H9 (cell line): ENCODE data around the gene C1orf56. TPM values are rescaled to one million over a fixed set of nuclear protein-coding genes. Genes with fewer than 3 reads are reported as not detected.

ENCODE experiments used
- DNase-seq: peaks from one replicate; pipeline ENCODE4 v3.0.0-alpha.2; 2017
- H2AFZ ChIP-seq: one replicate; pipeline ENCODE4 v1.6.1; 2013; ENCODE audit warnings: mild to moderate bottlenecking, low read length, control low read depth, moderate library complexity
- H2AK5ac ChIP-seq: 2 replicates; pipeline ENCODE4 v1.6.1; 2013; ENCODE audit warnings: low read length, control low read depth, mixed read lengths; ENCODE audit not compliant: insufficient read length
- H2BK120ac ChIP-seq: one replicate; pipeline ENCODE4 v1.6.1; 2013; ENCODE audit warnings: low read depth, mild to moderate bottlenecking, low read length, control low read depth, inconsistent platforms; ENCODE audit not compliant: poor library complexity, severe bottlenecking
- H2BK12ac ChIP-seq: 2 replicates; pipeline ENCODE4 v1.6.1; 2013; ENCODE audit warnings: low read length, control low read depth, mixed read lengths, low read depth; ENCODE audit not compliant: insufficient read length
- H2BK15ac ChIP-seq: 2 replicates; pipeline ENCODE4 v1.6.1; 2013; ENCODE audit warnings: low read depth, low read length, control low read depth
- H2BK20ac ChIP-seq: one replicate; pipeline ENCODE4 v1.6.1; 2013; ENCODE audit warnings: low read depth, mild to moderate bottlenecking, low read length, control low read depth, inconsistent platforms; ENCODE audit not compliant: poor library complexity, severe bottlenecking
- H2BK5ac ChIP-seq: 2 replicates; pipeline ENCODE4 v1.6.1; 2013; ENCODE audit warnings: low read length, control low read depth, mixed read lengths; ENCODE audit not compliant: insufficient read length
- H3K14ac ChIP-seq: 2 replicates; pipeline ENCODE4 v1.6.1; 2013; ENCODE audit warnings: low read length, control low read depth; ENCODE audit not compliant: insufficient read depth
- H3K18ac ChIP-seq: 2 replicates; pipeline ENCODE4 v1.6.1; 2013; ENCODE audit warnings: low read depth, mild to moderate bottlenecking, mixed read lengths, low read length, control low read depth; ENCODE audit not compliant: insufficient read length
- H3K23ac ChIP-seq: 2 replicates; pipeline ENCODE4 v1.6.1; 2013; ENCODE audit warnings: low read length, control low read depth, mixed read lengths, low read depth; ENCODE audit not compliant: insufficient read length
- H3K23me2 ChIP-seq: 2 replicates; pipeline ENCODE4 v1.6.1; 2013; ENCODE audit warnings: low read depth, mild to moderate bottlenecking, mixed read lengths, low read length, control low read depth; ENCODE audit not compliant: insufficient read length, poor library complexity, severe bottlenecking
- H3K27ac ChIP-seq: 2 replicates; pipeline ENCODE4 v1.5.1; 2013; ENCODE audit warnings: low read length, control low read depth, mixed read lengths, low read depth; ENCODE audit not compliant: insufficient read length
- H3K27me3 ChIP-seq: 2 replicates; pipeline ENCODE4 v1.6.1; 2013; ENCODE audit warnings: low read length, control low read depth, inconsistent platforms; ENCODE audit not compliant: insufficient read depth
- H3K4ac ChIP-seq: 2 replicates; pipeline ENCODE4 v1.6.1; 2013; ENCODE audit warnings: low read depth, mild to moderate bottlenecking, control low read depth, inconsistent platforms, low read length, moderate library complexity
- H3K4me1 ChIP-seq: 2 replicates; pipeline ENCODE4 v1.6.1; 2013; ENCODE audit warnings: low read length, control low read depth, inconsistent platforms; ENCODE audit not compliant: insufficient read depth
- H3K4me2 ChIP-seq: 2 replicates; pipeline ENCODE4 v1.6.1; 2013; ENCODE audit warnings: low read length, control low read depth, mixed read lengths; ENCODE audit not compliant: insufficient read length, insufficient read depth
- H3K56ac ChIP-seq: 2 replicates; pipeline ENCODE4 v1.6.1; 2013; ENCODE audit warnings: low read depth, mild to moderate bottlenecking, mixed read lengths, low read length, control low read depth; ENCODE audit not compliant: insufficient read length
- H3K79me1 ChIP-seq: 2 replicates; pipeline ENCODE4 v1.6.1; 2013; ENCODE audit warnings: low read depth, mild to moderate bottlenecking, moderate library complexity, low read length, control low read depth, inconsistent platforms; ENCODE audit not compliant: insufficient read depth, poor library complexity, severe bottlenecking
- H3K79me2 ChIP-seq: 2 replicates; pipeline ENCODE4 v1.6.1; 2013; ENCODE audit warnings: low read length, control low read depth, inconsistent platforms; ENCODE audit not compliant: insufficient read depth
- H3K9ac ChIP-seq: 2 replicates; pipeline ENCODE4 v1.6.1; 2013; ENCODE audit warnings: low read length, control low read depth, mixed read lengths; ENCODE audit not compliant: insufficient read length; ENCODE audit errors: extremely low read depth
- H3K9me3 ChIP-seq: one replicate; pipeline ENCODE4 v1.6.1; 2013; ENCODE audit warnings: low read depth, low read length, inconsistent platforms; ENCODE audit not compliant: control insufficient read depth
- H3T11ph ChIP-seq: one replicate; pipeline ENCODE4 v1.6.1; 2013; ENCODE audit warnings: mild to moderate bottlenecking, low read length, control low read depth, inconsistent platforms
- H4K20me1 ChIP-seq: one replicate; pipeline ENCODE4 v1.6.1; 2013; ENCODE audit not compliant: control insufficient read depth, insufficient read length, insufficient read depth
- H4K5ac ChIP-seq: 2 replicates; pipeline ENCODE4 v1.6.1; 2013; ENCODE audit warnings: low read depth, mild to moderate bottlenecking, mixed read lengths, low read length, control low read depth; ENCODE audit not compliant: insufficient read length
- H4K8ac ChIP-seq: replicated peaks from 2 replicates; pipeline ENCODE4 v1.6.1; 2013; ENCODE audit warnings: low read length, control low read depth, mixed read lengths, low read depth; ENCODE audit not compliant: insufficient read length
- H4K91ac ChIP-seq: 2 replicates; pipeline ENCODE4 v1.6.1; 2013; ENCODE audit warnings: low read depth, mild to moderate bottlenecking, moderate library complexity, mixed read lengths, low read length, control low read depth; ENCODE audit not compliant: insufficient read length
- H3K27ac Mint-ChIP-seq, 3 experiments: 2 replicates in 2 of 3; 3 replicates in 1 of 3; pipeline ENCODE4 v1.8.0; 2020 to 2021; ENCODE audit warnings: mixed read lengths in 3 of 3, mild to moderate bottlenecking in 1 of 3, moderate library complexity in 1 of 3
- H3K27me3 Mint-ChIP-seq: 2 replicates; pipeline ENCODE4 v1.8.0; 2021; ENCODE audit warnings: low read depth, mild to moderate bottlenecking, moderate library complexity, mixed read lengths
- H3K36me3 Mint-ChIP-seq, 3 experiments: 2 replicates in 2 of 3; 3 replicates in 1 of 3; pipeline ENCODE4 v1.8.0; 2020 to 2021; ENCODE audit warnings: low read depth in 3 of 3, mixed read lengths in 3 of 3; ENCODE audit not compliant: insufficient read depth in 1 of 3
- H3K4me1 Mint-ChIP-seq, 2 experiments: 2 replicates each; pipeline ENCODE4 v1.8.0; 2020; ENCODE audit warnings: mixed read lengths in 2 of 2
- H3K4me3 Mint-ChIP-seq, 2 experiments: 2 replicates in 1 of 2; 3 replicates in 1 of 2; pipeline ENCODE4 v1.8.0; 2020 to 2021; ENCODE audit warnings: mild to moderate bottlenecking in 2 of 2, mixed read lengths in 2 of 2, moderate library complexity in 1 of 2
- H3K9me3 Mint-ChIP-seq, 2 experiments: 2 replicates in 1 of 2; 3 replicates in 1 of 2; pipeline ENCODE4 v1.8.0; 2020; ENCODE audit warnings: mild to moderate bottlenecking in 2 of 2, mixed read lengths in 2 of 2, moderate library complexity in 1 of 2
- CTCF ChIP-seq: fragments of 200-600 bp; sonication (generic); conservative IDR thresholded peaks from 3 replicates; pipeline ENCODE4 v1.8.0; 2021; ENCODE audit warnings: antibody characterized with exemption, mild to moderate bottlenecking
- WGBS: extraction: QIAGEN DNeasy Blood & Tissue Kit; methylation state at CpG from one replicate; pipeline ENCODE4 v1.1.7; 2013; ENCODE audit warnings: missing lambda C conversion rate, low lambda C conversion rate, mixed read lengths; ENCODE audit not compliant: insufficient read length; ENCODE audit errors: extremely low coverage; 5-methylcytosine and 5-hydroxymethylcytosine counted together
- total RNA-seq: library from RNA; stranded (reverse); gene quantifications from 2 replicates; pipeline ENCODE4 v1.2.1, GENCODE V29; 2021

C1orf56 gene
- total RNA-seq, 1 experiment from 2014 or later: 4.8 TPM

GRCh38 chr1:151054971-151055547 lies 7.5 kb downstream of the C1orf56 start:
- no peak overlapping the region for H2BK120ac ChIP-seq
- peaks cover 7% of the 10 kb centered on the region; the same call in 1 of the 2 replicates for H3K4me1 ChIP-seq
- H4K91ac ChIP-seq: no peak overlapping the region
- peaks cover 19% of the 10 kb centered on the region for H3K23me2 ChIP-seq
- TF ChIP-seq CTCF: no peak
- peaks cover 18% of the 10 kb centered on the region; the same call in 1 of the 2 replicates for H3K79me2 ChIP-seq
- no peak overlapping the region for H2AFZ ChIP-seq
- Mint-ChIP-seq H3K36me3 (peaks cover 23 to 70% (median 59%) of the 10 kb centered on the region in 3 experiments), H3K27ac (no peak overlapping the region), H3K27me3 (no peaks in the 10 kb centered on the region), H3K4me1 (peaks cover 21 to 26% of the 10 kb centered on the region in 2 experiments), H3K9me3 (no peaks in the 10 kb centered on the region), H3K4me3 (no peak overlapping the region)
- no peak overlapping the region for H3K9ac ChIP-seq
- H3K79me1 ChIP-seq: peaks cover 12% of the 10 kb centered on the region
- no peak overlapping the region for H3K4me2 ChIP-seq
- no peak overlapping the region for H3K56ac ChIP-seq
- no peak overlapping the region for H2BK15ac ChIP-seq
- no peak overlapping the region for H3K14ac ChIP-seq
- no peak overlapping the region for H2BK12ac ChIP-seq
- H2BK5ac ChIP-seq: no peak overlapping the region
- H3K27ac ChIP-seq: no peak overlapping the region
- no peak overlapping the region for H3K18ac ChIP-seq
- no CpG with 5 or more reads among the region's 4 CpGs for WGBS
- H3K9me3 ChIP-seq: no peaks in the 10 kb centered on the region
- H2BK20ac ChIP-seq: no peak overlapping the region
- H4K5ac ChIP-seq: no peak overlapping the region
- H4K8ac ChIP-seq: no peak overlapping the region
- H3K27me3 ChIP-seq: no peaks in the 10 kb centered on the region
- no peak overlapping the region for H3K23ac ChIP-seq
- no peak overlapping the region for H3T11ph ChIP-seq
- no peak overlapping the region for H3K4ac ChIP-seq
- no peaks in the 10 kb centered on the region for H4K20me1 ChIP-seq
- H2AK5ac ChIP-seq: no peak overlapping the region
- DNase-seq: no peak
